ENCODE data around the gene BLVRB.

Gene BLVRB

DNA sequence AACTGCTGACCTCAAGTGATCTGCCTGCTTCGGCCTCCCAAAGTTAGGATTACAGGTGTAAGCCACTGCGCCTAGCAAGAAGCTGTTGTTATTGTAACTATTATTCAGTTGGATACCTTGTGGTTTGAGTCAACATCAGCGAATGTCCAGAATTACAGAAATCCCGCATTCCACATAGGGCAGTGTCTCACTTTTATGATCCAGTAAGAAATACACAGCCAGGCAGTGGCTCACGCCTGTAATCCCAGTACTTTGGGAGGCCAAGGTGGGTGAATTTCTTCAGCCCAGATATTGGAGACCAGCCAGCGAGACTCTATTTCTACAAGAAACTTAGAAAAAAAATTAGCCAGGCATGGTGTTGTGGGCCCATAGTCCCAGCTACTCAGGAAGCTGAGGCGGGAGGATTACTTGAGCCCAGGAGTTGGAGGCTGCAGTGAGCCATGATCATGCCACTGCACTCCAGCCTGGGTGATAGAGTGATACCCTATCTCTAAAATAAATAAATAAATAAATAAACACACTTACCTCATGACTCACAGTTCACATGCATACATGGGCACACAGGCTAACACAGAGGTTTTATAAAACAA, 45.1 kb upstream of the BLVRB start:
- Histone ChIP-seq H2AFZ (ENCODE audit: low read length) (no peak overlapping the region), H3K9ac (ENCODE audit: low read depth, low read length, poor library complexity, severe bottlenecking) (no peak overlapping the region), H3K27me3 (ENCODE audit: insufficient read depth, low read length, poor library complexity, severe bottlenecking) (no peaks in the 10 kb centered on the region), H3K36me3 (ENCODE audit: insufficient read depth, low read length) (no peaks in the 10 kb centered on the region), H4K20me1 (ENCODE audit: insufficient read depth, low read length, poor library complexity, severe bottlenecking) (no peaks in the 10 kb centered on the region), H3K9me2 (replicated peaks; ENCODE audit: low read depth, low read length) (no peaks in the 10 kb centered on the region), H3K4me2 (ENCODE audit: low read depth, low read length, poor library complexity, severe bottlenecking) (no peak overlapping the region), H3K4me1 (ENCODE audit: insufficient read depth, low read length, poor library complexity, severe bottlenecking) (no peaks in the 10 kb centered on the region), H3K79me2 (ENCODE audit: insufficient read depth, low read length) (no peaks in the 10 kb centered on the region), H3F3A (ENCODE audit: low read depth) (no peaks in the 10 kb centered on the region), H3K9me3 (ENCODE audit: insufficient read depth, low read depth, low read length) (no peaks in the 10 kb centered on the region), H3K4me3 (ENCODE audit: low read length, poor library complexity, severe bottlenecking) (no peak overlapping the region)
- TF ChIP-seq CTCF (conservative IDR thresholded peaks at IDR 0.05; ENCODE audit: low read length) (no peak), EZH2phosphoT487 (IDR thresholded peaks at IDR 0.05; ENCODE audit: borderline replicate concordance) (no peak)

- H3K4me3 ChIP-seq (ENCODE audit: low read length, poor library complexity, severe bottlenecking): no peak overlapping the region
- H3K4me1 ChIP-seq (ENCODE audit: insufficient read depth, low read length, poor library complexity, severe bottlenecking): no peaks in the 10 kb centered on the region
- no peaks in the 10 kb centered on the region for H4K20me1 ChIP-seq (ENCODE audit: insufficient read depth, low read length, poor library complexity, severe bottlenecking)
- H3K79me2 ChIP-seq (ENCODE audit: insufficient read depth, low read length): no peaks in the 10 kb centered on the region
- no peak overlapping the region for H3K9ac ChIP-seq (ENCODE audit: low read depth, low read length, poor library complexity, severe bottlenecking)
- TF ChIP-seq EZH2phosphoT487 (IDR thresholded peaks at IDR 0.05; ENCODE audit: borderline replicate concordance) (no peak), CTCF (conservative IDR thresholded peaks at IDR 0.05; ENCODE audit: low read length) (no peak)
- H3K9me2 ChIP-seq (replicated peaks; ENCODE audit: low read depth, low read length): no peaks in the 10 kb centered on the region
- H3K27me3 ChIP-seq (ENCODE audit: insufficient read depth, low read length, poor library complexity, severe bottlenecking): no peaks in the 10 kb centered on the region
- no peaks in the 10 kb centered on the region for H3K9me3 ChIP-seq (ENCODE audit: insufficient read depth, low read depth, low read length)
- no peak overlapping the region for H3K4me2 ChIP-seq (ENCODE audit: low read depth, low read length, poor library complexity, severe bottlenecking)
- H3K36me3 ChIP-seq (ENCODE audit: insufficient read depth, low read length): no peaks in the 10 kb centered on the region
- H2AFZ ChIP-seq (ENCODE audit: low read length): no peak overlapping the region
- no peaks in the 10 kb centered on the region for H3F3A ChIP-seq (ENCODE audit: low read depth)
These were observed 43.3 kb upstream of the BLVRB start for GRCh38 chr19:40508739-40509260.

GRCh38 chr19:40507892-40508291, 42.3 kb upstream of the BLVRB start:
- TF ChIP-seq CTCF (conservative IDR thresholded peaks at IDR 0.05; ENCODE audit: low read length) (no peak), EZH2phosphoT487 (IDR thresholded peaks at IDR 0.05; ENCODE audit: borderline replicate concordance) (no peak)
- H3K9ac ChIP-seq (ENCODE audit: low read depth, low read length, poor library complexity, severe bottlenecking): no peak overlapping the region
- no peaks in the 10 kb centered on the region for H3K4me1 ChIP-seq (ENCODE audit: insufficient read depth, low read length, poor library complexity, severe bottlenecking)
- no peak overlapping the region for H3K4me2 ChIP-seq (ENCODE audit: low read depth, low read length, poor library complexity, severe bottlenecking)
- no peak overlapping the region for H3K4me3 ChIP-seq (ENCODE audit: low read length, poor library complexity, severe bottlenecking)
- H3K9me3 ChIP-seq (ENCODE audit: insufficient read depth, low read depth, low read length): no peaks in the 10 kb centered on the region
- H3K79me2 ChIP-seq (ENCODE audit: insufficient read depth, low read length): no peaks in the 10 kb centered on the region
- no peaks in the 10 kb centered on the region for H3K27me3 ChIP-seq (ENCODE audit: insufficient read depth, low read length, poor library complexity, severe bottlenecking)
- H4K20me1 ChIP-seq (ENCODE audit: insufficient read depth, low read length, poor library complexity, severe bottlenecking): no peaks in the 10 kb centered on the region
- H3F3A ChIP-seq (ENCODE audit: low read depth): no peaks in the 10 kb centered on the region
- no peaks in the 10 kb centered on the region for H3K36me3 ChIP-seq (ENCODE audit: insufficient read depth, low read length)
- no peak overlapping the region for H2AFZ ChIP-seq (ENCODE audit: low read length)
- H3K9me2 ChIP-seq (replicated peaks; ENCODE audit: low read depth, low read length): no peaks in the 10 kb centered on the region

Data from Loucy (cell line).